Measurements from ENCODE around the gene HTR4. TPM values are rescaled to one million over a fixed set of nuclear protein-coding genes. Genes with fewer than 3 reads are reported as not detected.

Gene HTR4
- total RNA-seq, 1 experiment from 2014 or later, result not detected

GRCh38 chr5:148541054-148541835 is 113.1 kb downstream of the HTR4 start:
- ATAC-seq (no peak), DNase-seq (ENCODE audit: low read depth, low spot score) (no peak)
- Histone ChIP-seq H3K9me2 (ENCODE audit: insufficient read depth) (no peaks in the 10 kb centered on the region), H4K20me1 (ENCODE audit: insufficient read depth) (no peaks in the 10 kb centered on the region), H3K27ac (ENCODE audit: low read depth, low read length) (no peak overlapping the region), H3K4me3 (replicated peaks in 1 of 2; ENCODE audit: low read depth in 1 of 2, low read length in 2 of 2) (no peak overlapping the region), H3K79me2 (ENCODE audit: insufficient read depth, low read length) (no peaks in the 10 kb centered on the region), H3K9me3 (ENCODE audit: control insufficient read depth in 1 of 2, insufficient read depth in 1 of 2, low read depth in 1 of 2, low read length in 2 of 2) (no peaks in the 10 kb centered on the region), H3K36me3 (ENCODE audit: control insufficient read depth in 1 of 2, insufficient read depth in 2 of 2, low read length in 2 of 2) (no peaks in the 10 kb centered on the region), H2AFZ (ENCODE audit: low read depth, low read length, poor library complexity, severe bottlenecking) (no peak overlapping the region), H3K4me1 (ENCODE audit: control insufficient read depth in 1 of 2, insufficient read depth in 2 of 2, low read length in 2 of 2) (no peaks in the 10 kb centered on the region), H3K9ac (ENCODE audit: low read length) (no peak overlapping the region), H3K27me3 (ENCODE audit: insufficient read depth, low read length) (peaks cover 38% of the 10 kb centered on the region), H3K4me2 (ENCODE audit: low read length) (no peak overlapping the region)
- no peak for TF ChIP-seq TCF7L2 (IDR thresholded peaks at IDR 0.05; ENCODE audit: borderline replicate concordance, extremely low read depth, insufficient read depth, insufficient read length)
- no peak for TF ChIP-seq POLR2AphosphoS5 (IDR thresholded peaks at IDR 0.05; ENCODE audit: low read depth, low read length)
- TF ChIP-seq ELF1 (IDR thresholded peaks at IDR 0.05; ENCODE audit: borderline replicate concordance, low read depth), result no peak
- no peak for TF ChIP-seq CBX3 (IDR thresholded peaks at IDR 0.05; ENCODE audit: low read depth)
- TF ChIP-seq JUND (IDR thresholded peaks at IDR 0.05), result no peak
- TF ChIP-seq SP1 (IDR thresholded peaks at IDR 0.05; ENCODE audit: low read depth), result no peak
- TF ChIP-seq POLR2A (IDR thresholded peaks at IDR 0.05; ENCODE audit: borderline replicate concordance, extremely low read depth, insufficient read depth, insufficient read length), result no peak
- POLR2A ChIA-PET, result no interaction called here
- intact Hi-C loops (cut with micrococcal nuclease), result no loop called here
- CTCF ChIA-PET, result no interaction called here
- RAD21 ChIA-PET (ENCODE audit: low non-redundant PET in 1 of 2, low total read pairs in 2 of 2, uncharacterized antibody in 2 of 2, unreplicated experiment in 2 of 2), result no interaction called here
- no TSS peak for BruUV-seq (replicated peaks)

- no peaks in the 10 kb centered on the region for H3K4me1 ChIP-seq (ENCODE audit: control insufficient read depth in 1 of 2, insufficient read depth in 2 of 2, low read length in 2 of 2)
- no peak for ATAC-seq
- ChIA-PET CTCF (no interaction called here), RAD21 (ENCODE audit: low non-redundant PET in 1 of 2, low total read pairs in 2 of 2, uncharacterized antibody in 2 of 2, unreplicated experiment in 2 of 2) (no interaction called here), POLR2A (no interaction called here)
- no peak overlapping the region for H3K4me2 ChIP-seq (ENCODE audit: low read length)
- no peak for TF ChIP-seq TCF7L2 (IDR thresholded peaks at IDR 0.05; ENCODE audit: borderline replicate concordance, extremely low read depth, insufficient read depth, insufficient read length)
- TF ChIP-seq EZH2 (IDR thresholded peaks at IDR 0.05), result no peak
- no peak for TF ChIP-seq ATF3 (IDR thresholded peaks at IDR 0.05)
- TF ChIP-seq SRF (IDR thresholded peaks at IDR 0.05; ENCODE audit: low read depth), result no peak
- no peak for TF ChIP-seq YY1 (IDR thresholded peaks at IDR 0.05; ENCODE audit: extremely low read depth, insufficient replicate concordance, low read depth, low read length)
- no peak for TF ChIP-seq POLR2A (IDR thresholded peaks at IDR 0.05; ENCODE audit: borderline replicate concordance, extremely low read depth, insufficient read depth, insufficient read length)
- TF ChIP-seq RAD21 (IDR thresholded peaks at IDR 0.05; ENCODE audit: low read depth), result no peak
- TF ChIP-seq EZH2phosphoT487 (IDR thresholded peaks at IDR 0.05; ENCODE audit: borderline replicate concordance), result no peak
- no peak for TF ChIP-seq JUND (IDR thresholded peaks at IDR 0.05)
- TF ChIP-seq EGR1 (IDR thresholded peaks at IDR 0.05; ENCODE audit: low read depth), result no peak
- no peak for TF ChIP-seq POLR2AphosphoS5 (IDR thresholded peaks at IDR 0.05; ENCODE audit: low read depth, low read length)
- H3K79me2 ChIP-seq (ENCODE audit: insufficient read depth, low read length), result no peaks in the 10 kb centered on the region
- no TSS peak for BruUV-seq (replicated peaks)
- H4K20me1 ChIP-seq (ENCODE audit: insufficient read depth), result no peaks in the 10 kb centered on the region
- no peaks in the 10 kb centered on the region for H3K9me3 ChIP-seq (ENCODE audit: control insufficient read depth in 1 of 2, insufficient read depth in 1 of 2, low read depth in 1 of 2, low read length in 2 of 2)
- no peak overlapping the region for H2AFZ ChIP-seq (ENCODE audit: low read depth, low read length, poor library complexity, severe bottlenecking)
- H3K9ac ChIP-seq (ENCODE audit: low read length), result no peak overlapping the region
- peaks cover 35% of the 10 kb centered on the region for H3K27me3 ChIP-seq (ENCODE audit: insufficient read depth, low read length)
- no peaks in the 10 kb centered on the region for H3K9me2 ChIP-seq (ENCODE audit: insufficient read depth)
- H3K4me3 ChIP-seq (replicated peaks in 1 of 2; ENCODE audit: low read depth in 1 of 2, low read length in 2 of 2), result no peak overlapping the region
- no peak for DNase-seq (ENCODE audit: low read depth, low spot score)
- H3K27ac ChIP-seq (ENCODE audit: low read depth, low read length), result no peak overlapping the region
- no peaks in the 10 kb centered on the region for H3K36me3 ChIP-seq (ENCODE audit: control insufficient read depth in 1 of 2, insufficient read depth in 2 of 2, low read length in 2 of 2)
- intact Hi-C loops (cut with micrococcal nuclease), result no loop called here
These were observed 113.7 kb downstream of the HTR4 start for GRCh38 chr5:148540647-148541046.
